K562 (cell line): ENCODE data around the gene DZIP1. TPM values are rescaled to one million over a fixed set of nuclear protein-coding genes. Genes with fewer than 3 reads are reported as not detected.

Experiments
- ARID1B ChIP-seq: fragments of 450-650 bp; IDR thresholded peaks from 2 replicates; pipeline ENCODE4 v1.6.1; 2016; ENCODE audit warnings: antibody characterized with exemption, mild to moderate bottlenecking, inconsistent platforms
- ARID3B ChIP-seq: fragments of 250-450 bp; sonication (Bioruptor Pico); IDR thresholded peaks from 2 replicates; pipeline ENCODE4 v1.4.0; 2020; ENCODE audit warnings: borderline replicate concordance
- CBX1 ChIP-seq: sonication (generic); IDR thresholded peaks from 2 replicates; pipeline ENCODE4 v1.6.1; 2016; ENCODE audit warnings: antibody characterized with exemption, low read depth, mild to moderate bottlenecking
- CCNT2 ChIP-seq: IDR thresholded peaks from 2 replicates; pipeline ENCODE4 v1.6.1; 2011; ENCODE audit warnings: borderline replicate concordance, low read depth, mild to moderate bottlenecking, moderate library complexity, mixed read lengths, low read length; ENCODE audit not compliant: insufficient read length; ENCODE audit errors: extremely low read depth
- CEBPZ ChIP-seq: fragments of 150-350 bp; IDR thresholded peaks from 2 replicates; pipeline ENCODE4 v1.6.1; 2014; ENCODE audit warnings: low read depth, mild to moderate bottlenecking, low read length, borderline replicate concordance
- FOXA3 ChIP-seq, 2 experiments: fragments of 450-650 bp in 1 of 2; sonication (generic) in 1 of 2; formaldehyde crosslinking; IDR thresholded peaks in 1 of 2; conservative IDR thresholded peaks in 1 of 2; 2 replicates each; pipeline versions ENCODE4 v1.4.0 to v1.8.0; 2020 to 2022; ENCODE audit warnings: mild to moderate bottlenecking in 2 of 2, missing genetic modification reagents in 1 of 2
- HIVEP1 ChIP-seq: fragments of 250-450 bp; sonication (Bioruptor Pico); IDR thresholded peaks from 2 replicates; pipeline ENCODE4 v1.4.0; 2020; ENCODE audit warnings: mild to moderate bottlenecking
- KLF16 ChIP-seq: IDR thresholded peaks from 2 replicates; pipeline ENCODE4 v1.6.1; 2016; ENCODE audit warnings: antibody characterized with exemption
- MTA2 ChIP-seq: fragments of 450-650 bp; IDR thresholded peaks from 2 replicates; pipeline ENCODE4 v1.6.1; 2016; ENCODE audit warnings: low read depth
- MXI1 ChIP-seq: IDR thresholded peaks from 2 replicates; pipeline ENCODE4 v1.6.1; 2011; ENCODE audit warnings: low read depth, mild to moderate bottlenecking, improper control_type of control experiment, low read length
- TEAD4 ChIP-seq, 2 experiments: sonication (generic) in 1 of 2; formaldehyde crosslinking in 1 of 2; IDR thresholded peaks; 2 replicates each; pipeline versions ENCODE4 v1.6.1 to v1.8.0; 2012 to 2022; ENCODE audit warnings: borderline replicate concordance in 1 of 2, inconsistent platforms in 1 of 2, low read length in 1 of 2, mild to moderate bottlenecking in 1 of 2, missing genetic modification reagents in 1 of 2
- ZNF253 ChIP-seq: fragments of 250-450 bp; sonication (Bioruptor Pico); conservative IDR thresholded peaks from 2 replicates; pipeline ENCODE4 v1.6.1; 2021; ENCODE audit warnings: mild to moderate bottlenecking
- ZNF551 ChIP-seq: fragments of 250-450 bp; sonication (Bioruptor Pico); IDR thresholded peaks from 2 replicates; pipeline ENCODE4 v1.5.0; 2021; ENCODE audit warnings: mild to moderate bottlenecking, moderate library complexity
- polyA plus RNA-seq, 8 experiments: library from polyadenylated mRNA; depleted of rRNA in 4 of 8; stranded (reverse) in 5 of 8; unstranded in 3 of 8; fragments of >200 nt; fragmentation: Nextera tagmentation in 2 of 8; fragmentation: Illumina TruSeq in 1 of 8; extraction: Ambion mirVana in 2 of 8; extraction: Trizol in 1 of 8; gene quantifications; 2 replicates each; pipeline versions ENCODE4 v1.2.1 to v1.2.3, GENCODE V29; 2011 to 2014; ENCODE audit warnings: inconsistent platforms in 1 of 8, missing spikeins in 1 of 8
- total RNA-seq, 7 experiments: library from RNA; depleted of rRNA in 6 of 7; stranded (reverse); fragments of >200 nt in 6 of 7; fragmentation: Illumina TruSeq in 2 of 7; extraction: Trizol in 2 of 7; gene quantifications; 2 replicates each; pipeline versions ENCODE4 v1.2.1 to v1.2.3, GENCODE V29; 2011 to 2021; ENCODE audit warnings: low replicate concordance in 1 of 7

The DZIP1 gene
- total and polyA plus RNA-seq, 9 of the 15 experiments (the other 6 are each of a cell fraction or from before 2014, with no cell fraction given) = 0.07 TPM; not detected in 8

- TF ChIP-seq CEBPZ = no peak
- no peak for TF ChIP-seq FOXA3 (CRISPR knock-in tag; conservative IDR thresholded peaks at IDR 0.05 in 1 of 2, IDR thresholded peaks at IDR 0.05 in 1 of 2)
- no peak for TF ChIP-seq HIVEP1
- no peak for TF ChIP-seq ZNF253 (CRISPR knock-in tag)
- TF ChIP-seq ARID3B (CRISPR knock-in tag) = no peak
- no peak for TF ChIP-seq KLF16
- TF ChIP-seq MXI1 = no peak
- peak; percentile 69 for TF ChIP-seq ARID1B
- peak; percentile 46; the same call in 1 of the 2 replicates for TF ChIP-seq MTA2
- no peak for TF ChIP-seq ZNF551 (CRISPR knock-in tag)
- TF ChIP-seq TEAD4 (IDR thresholded peaks at IDR 0.05; ENCODE audit: low read length) = peak; percentile 73
- TF ChIP-seq TEAD4 (CRISPR knock-in tag; IDR thresholded peaks at IDR 0.05; ENCODE audit: borderline replicate concordance) = no peak
- TF ChIP-seq CCNT2 = no peak
- TF ChIP-seq CBX1 = no peak
Observed at GRCh38 chr13:95656386-95657015, 12.0 kb upstream of the DZIP1 start (continued).
